Stomach (tissue), 9 donors: ENCODE data around the gene TSC22D1. TPM values are rescaled to one million over a fixed set of nuclear protein-coding genes. Genes with fewer than 3 reads are reported as not detected.

ENCODE experiments used
- DNase-seq, 2 donors: peaks; one replicate each; pipeline versions ENCODE4 v3.0.0 to v3.0.0-alpha.2; 2013 to 2019
- H3K27ac ChIP-seq, 5 donors: fragments of 200-600 bp in 4 of 5; sonication (generic) in 4 of 5; one replicate each; pipeline ENCODE4 v1.5.1; 2013 to 2019; ENCODE audit warnings: mild to moderate bottlenecking in 1 of 5, moderate library complexity in 1 of 5
- H3K27me3 ChIP-seq, 3 donors: fragments of 200-600 bp; sonication (generic); one replicate each; pipeline ENCODE4 v1.5.1; 2017 to 2019; ENCODE audit warnings: mixed run types in 1 of 3
- H3K36me3 ChIP-seq, 4 donors: fragments of 200-600 bp; sonication (generic); 1 replicate in 3 of 4; 2 replicates in 1 of 4; pipeline ENCODE4 v1.5.1; 2016 to 2019
- H3K4me1 ChIP-seq, 4 donors: fragments of 200-600 bp; sonication (generic); one replicate each; pipeline ENCODE4 v1.5.1; 2016 to 2019
- H3K4me3 ChIP-seq, 4 donors: fragments of 200-600 bp; sonication (generic) in 3 of 4; one replicate each; pipeline ENCODE4 v1.5.1; 2016 to 2019; ENCODE audit warnings: mild to moderate bottlenecking in 1 of 4
- H3K9me3 ChIP-seq, 4 donors: fragments of 200-600 bp; sonication (generic); one replicate each; pipeline ENCODE4 v1.5.1; 2016 to 2019
- CTCF ChIP-seq, 7 experiments: fragments of 450-650 bp in 4 of 7; fragments of 200-600 bp in 3 of 7; sonication (generic) in 3 of 7; IDR thresholded peaks; one replicate each; pipeline ENCODE4 v1.5.1; 2016 to 2019; ENCODE audit warnings: antibody characterized with exemption in 7 of 7, control low read depth in 2 of 7, mild to moderate bottlenecking in 1 of 7
- EP300 ChIP-seq: sonication (generic); formaldehyde crosslinking; IDR thresholded peaks from one replicate; pipeline ENCODE4 v1.6.1; 2017; ENCODE audit warnings: antibody characterized with exemption
- POLR2A ChIP-seq, 4 donors: fragments of 450-650 bp; IDR thresholded peaks; one replicate each; pipeline ENCODE4 v1.6.1; 2016; ENCODE audit warnings: antibody characterized with exemption in 4 of 4, control low read depth in 2 of 4, mild to moderate bottlenecking in 1 of 4, moderate library complexity in 1 of 4
- POLR2AphosphoS5 ChIP-seq, 3 donors: sonication (generic); formaldehyde crosslinking; IDR thresholded peaks; one replicate each; pipeline ENCODE4 v1.6.1; 2016; ENCODE audit warnings: antibody characterized with exemption in 3 of 3
- WGBS, 5 donors: extraction: QIAGEN DNeasy Blood & Tissue Kit in 3 of 5; methylation state at CpG; one replicate each; pipeline versions ENCODE4 v1.1.5 to v1.1.7; 2013 to 2018; 5-methylcytosine and 5-hydroxymethylcytosine counted together
- intact Hi-C: fragments of 100-400 bp; cut with DNase I; formaldehyde crosslinking; loops from one replicate; pipeline ENCODE4 v1.15.1; 2023; ENCODE audit warnings: low total_unique reads
- polyA plus RNA-seq, 3 donors: library from polyadenylated mRNA; stranded (reverse); fragments of 200-250 nt; gene quantifications; one replicate each; pipeline ENCODE4 v1.2.3, GENCODE V29; 2013
- total RNA-seq, 5 donors: library from RNA; depleted of rRNA; stranded (reverse); fragments of >200 nt; gene quantifications; one replicate each; pipeline versions ENCODE4 v1.1.0 to v1.2.3, GENCODE V29; 2014 to 2016
- donor health status: healthy with polysubstance abuse.
- donor health status: Bipolar disorder and iron deficiency.
- donor health status: healthy.

The TSC22D1 gene
- total and polyA plus RNA-seq, 8 donors: 26.1 to 195 (median 111) TPM

GRCh38 chr13:44433863-44434765, 142.0 kb downstream of the TSC22D1 start:
- Histone ChIP-seq H3K27me3 (no peaks in the 10 kb centered on the region), H3K36me3 (peaks cover 13 to 22% (median 20%) of the 10 kb centered on the region in 4 donors), H3K4me3 (peak overlapping the region; percentile 63 to 86 (median 69)), H3K4me1 (peaks cover 7 to 65% (median 35%) of the 10 kb centered on the region in 4 donors), H3K9me3 (no peaks in the 10 kb centered on the region), H3K27ac (peak overlapping the region; percentile 69 to 98 (median 96))
- 25 to 44% (median 37%) methylated on average over 12 to 15 of the region's 15 CpGs for WGBS, 5 donors
- TF ChIP-seq EP300 (no peak), POLR2A (IDR thresholded peaks at IDR 0.05) (no peak), CTCF (IDR thresholded peaks at IDR 0.05) (no peak), POLR2AphosphoS5 (IDR thresholded peaks at IDR 0.05) (no peak)
- intact Hi-C loops: no loop called here
- DNase-seq: peak in 1 of 2 donors; percentile 56

- Histone ChIP-seq H3K9me3 (no peaks in the 10 kb centered on the region), H3K4me1 (peaks cover 4 to 57% (median 32%) of the 10 kb centered on the region in 4 donors), H3K27ac (peak overlapping the region; percentile 41 to 98 (median 96)), H3K36me3 (peaks cover 13 to 24% (median 20%) of the 10 kb centered on the region in 4 donors), H3K27me3 (no peaks in the 10 kb centered on the region), H3K4me3 (peak overlapping the region; percentile 63 to 86 (median 69))
- intact Hi-C loops: no loop called here
- 33 to 46% (median 38%) methylated on average over 5 of the region's 5 CpGs for WGBS, 5 donors
- TF ChIP-seq POLR2A (IDR thresholded peaks at IDR 0.05): no peak
- no peak for TF ChIP-seq CTCF (IDR thresholded peaks at IDR 0.05)
- TF ChIP-seq POLR2AphosphoS5 (IDR thresholded peaks at IDR 0.05): peak in 1 of 3 donors; percentile 33
- TF ChIP-seq EP300: no peak
- DNase-seq: no peak
Observed at GRCh38 chr13:44432650-44433049, 143.5 kb downstream of the TSC22D1 start.

- no peaks in the 10 kb centered on the region for H3K9me3 ChIP-seq
- TF ChIP-seq POLR2A (IDR thresholded peaks at IDR 0.05) (no peak), EP300 (no peak), CTCF (IDR thresholded peaks at IDR 0.05) (no peak), POLR2AphosphoS5 (IDR thresholded peaks at IDR 0.05) (no peak)
- peak in 1 of 2 donors; percentile 79 for DNase-seq
- WGBS, 5 donors: 57 to 77% (median 59%) methylated on average over 4 of the region's 4 CpGs
- intact Hi-C loops: no loop called here
- H3K27me3 ChIP-seq: no peaks in the 10 kb centered on the region
- H3K4me1 ChIP-seq: peaks cover 0 to 42% (median 28%) of the 10 kb centered on the region in 4 donors
- H3K27ac ChIP-seq: peak overlapping the region in 2 of 5 donors; percentile 33 to 97
- no peak overlapping the region for H3K4me3 ChIP-seq
- H3K36me3 ChIP-seq: peaks cover 13 to 26% (median 20%) of the 10 kb centered on the region in 4 donors
Observed at GRCh38 chr13:44431150-44431549, 145.0 kb downstream of the TSC22D1 start.

GRCh38 chr13:44429311-44429710, 146.8 kb downstream of the TSC22D1 start:
- TF ChIP-seq EP300 (no peak), POLR2A (IDR thresholded peaks at IDR 0.05) (no peak), POLR2AphosphoS5 (IDR thresholded peaks at IDR 0.05) (no peak), CTCF (IDR thresholded peaks at IDR 0.05) (no peak)
- H3K36me3 ChIP-seq: peaks cover 11 to 20% (median 16%) of the 10 kb centered on the region in 4 donors
- no peak overlapping the region for H3K27ac ChIP-seq
- no peaks in the 10 kb centered on the region for H3K27me3 ChIP-seq
- intact Hi-C loops: no loop called here
- H3K4me1 ChIP-seq: peaks cover 0 to 32% (median 23%) of the 10 kb centered on the region in 4 donors
- no peaks in the 10 kb centered on the region for H3K9me3 ChIP-seq
- no peak overlapping the region for H3K4me3 ChIP-seq
- no peak for DNase-seq
- WGBS, 5 donors: 63 to 83% (median 76%) methylated on average over 2 of the region's 2 CpGs
